CD4-positive, alpha-beta memory T cell (primary cell): Measurements from ENCODE around the gene PTPN11. TPM values are rescaled to one million over a fixed set of nuclear protein-coding genes. Genes with fewer than 3 reads are reported as not detected.

Source experiments
- CTCF ChIA-PET: fragments of 350-600 bp; sonication (Branson Sonifier 250); formaldehyde crosslinking; loops from one replicate; lab custom pipeline; 2021; ENCODE audit warnings: inconsistent platforms; ENCODE audit not compliant: partially characterized antibody; lab: Charles Lee
- POLR2A ChIA-PET: fragments of 350-600 bp; sonication (Branson Sonifier 250); formaldehyde crosslinking; loops from one replicate; lab custom pipeline; 2021; ENCODE audit not compliant: partially characterized antibody; lab: Charles Lee
- DNase-seq, 5 donors: peaks; one replicate each; pipeline versions ENCODE4 v3.0.0 to v3.0.0-alpha.2; 2020 to 2022; ENCODE audit warnings: mixed read lengths in 1 of 5
- H3K27ac ChIP-seq: one replicate; pipeline ENCODE4 v1.7.0; 2013; ENCODE audit warnings: low read depth, low read length
- H3K27me3 ChIP-seq: 2 replicates; pipeline ENCODE4 v1.7.0; 2013; ENCODE audit warnings: mild to moderate bottlenecking, low read length, moderate library complexity; ENCODE audit not compliant: insufficient read depth
- H3K36me3 ChIP-seq: 2 replicates; pipeline ENCODE4 v1.7.0; 2013; ENCODE audit warnings: mild to moderate bottlenecking, low read length, moderate library complexity; ENCODE audit not compliant: insufficient read depth
- H3K4me1 ChIP-seq: 2 replicates; pipeline ENCODE4 v1.7.0; 2013; ENCODE audit warnings: mild to moderate bottlenecking, low read length, moderate library complexity; ENCODE audit not compliant: insufficient read depth
- H3K4me3 ChIP-seq, 2 donors: one replicate each; pipeline ENCODE4 v1.7.0; 2013; ENCODE audit warnings: low read length in 2 of 2, mild to moderate bottlenecking in 1 of 2
- H3K9me3 ChIP-seq, 2 donors: one replicate each; pipeline ENCODE4 v1.7.0; 2013; ENCODE audit warnings: low read length in 2 of 2, control low read depth in 1 of 2; ENCODE audit not compliant: control insufficient read depth in 1 of 2
- H3K27ac Mint-ChIP-seq, 7 donors: one replicate each; pipeline ENCODE4 v1.8.0; 2020 to 2021; ENCODE audit warnings: mixed read lengths in 7 of 7, mild to moderate bottlenecking in 6 of 7, inconsistent platforms in 3 of 7, moderate library complexity in 3 of 7
- H3K27me3 Mint-ChIP-seq, 2 donors: one replicate each; pipeline ENCODE4 v1.8.0; 2020 to 2021; ENCODE audit warnings: mixed read lengths in 2 of 2
- H3K36me3 Mint-ChIP-seq, 2 donors: one replicate each; pipeline ENCODE4 v1.8.0; 2020 to 2021; ENCODE audit warnings: mixed read lengths in 2 of 2, inconsistent platforms in 1 of 2, mild to moderate bottlenecking in 1 of 2
- H3K4me1 Mint-ChIP-seq, 4 donors: one replicate each; pipeline ENCODE4 v1.8.0; 2020 to 2021; ENCODE audit warnings: mixed read lengths in 4 of 4, mild to moderate bottlenecking in 1 of 4
- H3K4me3 Mint-ChIP-seq, 8 donors: one replicate each; pipeline ENCODE4 v1.8.0; 2020 to 2021; ENCODE audit warnings: mixed read lengths in 8 of 8, mild to moderate bottlenecking in 7 of 8, moderate library complexity in 6 of 8, inconsistent platforms in 3 of 8
- H3K9me3 Mint-ChIP-seq, 8 donors: one replicate each; pipeline ENCODE4 v1.8.0; 2020 to 2021; ENCODE audit warnings: mixed read lengths in 8 of 8, mild to moderate bottlenecking in 5 of 8, inconsistent platforms in 3 of 8, moderate library complexity in 1 of 8
- intact Hi-C: fragments of 100-400 bp; cut with micrococcal nuclease; formaldehyde crosslinking; loops from one replicate; pipeline ENCODE4 v1.15.1; 2023
- polyA plus RNA-seq, 2 donors: library from polyadenylated mRNA; unstranded; fragments of 300-500 nt; fragmentation: Illumina TruSeq; gene quantifications; one replicate each; pipeline ENCODE4 v1.2.3, GENCODE V29; 2021
- total RNA-seq, 2 experiments: library from RNA; stranded (reverse); gene quantifications; one replicate each; pipeline ENCODE4 v1.2.3, GENCODE V29; 2021

Gene PTPN11
- total and polyA plus RNA-seq, 4 experiments from 2014 or later = 45.3 to 72.2 (median 52.4) TPM

- no peaks in the 10 kb centered on the region for H3K36me3 ChIP-seq
- CTCF ChIA-PET = interaction anchor here (0.6 to 0.9 kb wide), 2 partner anchors 10 to 59 kb away, joined by 3 read pairs; no protein-coding TSS in a partner anchor
- intact Hi-C loops = no loop called here
Observed at GRCh38 chr12:112463478-112463877, 44.7 kb downstream of the PTPN11 start.

GRCh38 chr12:112464605-112465004 is 45.9 kb downstream of the PTPN11 start:
- CTCF ChIA-PET = interaction anchor here (0.8 kb wide), 1 partner anchor 8 kb away, joined by 3 read pairs; no protein-coding TSS in a partner anchor
- no peak overlapping the region for H3K4me3 Mint-ChIP-seq
- H3K9me3 Mint-ChIP-seq = no peaks in the 10 kb centered on the region
- no peaks in the 10 kb centered on the region for H3K27me3 Mint-ChIP-seq
- no peak overlapping the region for H3K27ac ChIP-seq
- intact Hi-C loops = no loop called here
- H3K4me1 ChIP-seq = no peaks in the 10 kb centered on the region
- H3K27ac Mint-ChIP-seq = peak overlapping the region in 1 of 7 donors; percentile 73
- H3K36me3 Mint-ChIP-seq = peaks cover 34 to 42% of the 10 kb centered on the region in 2 donors
- no peak overlapping the region for H3K4me3 ChIP-seq
- DNase-seq = no peak
- H3K9me3 ChIP-seq = no peaks in the 10 kb centered on the region
- POLR2A ChIA-PET = no interaction called here
- no peaks in the 10 kb centered on the region for H3K27me3 ChIP-seq
- no peaks in the 10 kb centered on the region for H3K36me3 ChIP-seq
- H3K4me1 Mint-ChIP-seq = peaks cover 0 to 19% (median 7%) of the 10 kb centered on the region in 4 donors

More at GRCh38 chr12:112463478-112463877, 44.7 kb downstream of the PTPN11 start:
- Mint-ChIP-seq H3K4me1 (peaks cover 0 to 18% (median 8%) of the 10 kb centered on the region in 4 donors), H3K27ac (peak overlapping the region in 2 of 7 donors; percentile 22 to 42), H3K4me3 (no peak overlapping the region), H3K36me3 (peaks cover 40 to 42% of the 10 kb centered on the region in 2 donors), H3K9me3 (no peaks in the 10 kb centered on the region), H3K27me3 (no peaks in the 10 kb centered on the region)
- DNase-seq = no peak
- Histone ChIP-seq H3K9me3 (no peaks in the 10 kb centered on the region), H3K4me3 (no peak overlapping the region), H3K27me3 (no peaks in the 10 kb centered on the region), H3K27ac (no peak overlapping the region), H3K4me1 (no peaks in the 10 kb centered on the region)
- POLR2A ChIA-PET = interaction anchor here (0.9 kb wide), 1 partner anchor 15 kb away, joined by 3 read pairs; no protein-coding TSS in a partner anchor

- Histone ChIP-seq H3K4me1 (no peaks in the 10 kb centered on the region), H3K27ac (no peak overlapping the region), H3K4me3 (no peak overlapping the region), H3K27me3 (no peaks in the 10 kb centered on the region), H3K9me3 (no peaks in the 10 kb centered on the region), H3K36me3 (peaks cover 4% of the 10 kb centered on the region)
- H3K9me3 Mint-ChIP-seq = no peaks in the 10 kb centered on the region
- peak overlapping the region in 4 of 7 donors; percentile 13 to 61 (median 24) for H3K27ac Mint-ChIP-seq
- no peaks in the 10 kb centered on the region for H3K27me3 Mint-ChIP-seq
- ChIA-PET POLR2A (no interaction called here), CTCF (no interaction called here)
- intact Hi-C loops = no loop called here
- no peak overlapping the region for H3K4me3 Mint-ChIP-seq
- peaks cover 0 to 21% (median 6%) of the 10 kb centered on the region in 4 donors for H3K4me1 Mint-ChIP-seq
- H3K36me3 Mint-ChIP-seq = peaks cover 33 to 48% of the 10 kb centered on the region in 2 donors
- no peak for DNase-seq
Observed at GRCh38 chr12:112466011-112466422, 47.3 kb downstream of the PTPN11 start.

- Histone ChIP-seq H3K9me3 (no peaks in the 10 kb centered on the region), H3K27ac (no peak overlapping the region), H3K4me3 (no peak overlapping the region), H3K36me3 (peaks cover 4% of the 10 kb centered on the region), H3K4me1 (no peaks in the 10 kb centered on the region), H3K27me3 (no peaks in the 10 kb centered on the region)
- H3K36me3 Mint-ChIP-seq = peaks cover 33 to 48% of the 10 kb centered on the region in 2 donors
- peaks cover 0 to 21% (median 6%) of the 10 kb centered on the region in 4 donors for H3K4me1 Mint-ChIP-seq
- H3K9me3 Mint-ChIP-seq = no peaks in the 10 kb centered on the region
- intact Hi-C loops = no loop called here
- H3K4me3 Mint-ChIP-seq = no peak overlapping the region
- ChIA-PET POLR2A (no interaction called here), CTCF (no interaction called here)
- no peaks in the 10 kb centered on the region for H3K27me3 Mint-ChIP-seq
- peak overlapping the region in 3 of 7 donors; percentile 5 to 23 (median 19) for H3K27ac Mint-ChIP-seq
- DNase-seq = no peak
Observed at GRCh38 chr12:112466835-112467234, 48.1 kb downstream of the PTPN11 start.

GRCh38 chr12:112468046-112468445 is 49.3 kb downstream of the PTPN11 start:
- Histone ChIP-seq H3K27ac (no peak overlapping the region), H3K36me3 (peaks cover 8% of the 10 kb centered on the region), H3K4me3 (no peak overlapping the region), H3K27me3 (no peaks in the 10 kb centered on the region), H3K4me1 (no peaks in the 10 kb centered on the region), H3K9me3 (no peaks in the 10 kb centered on the region)
- ChIA-PET POLR2A (no interaction called here), CTCF (no interaction called here)
- no peak for DNase-seq
- intact Hi-C loops = no loop called here
- Mint-ChIP-seq H3K4me1 (peaks cover 0 to 21% (median 6%) of the 10 kb centered on the region in 4 donors), H3K9me3 (no peaks in the 10 kb centered on the region), H3K27ac (peak overlapping the region in 2 of 7 donors; percentile 19 to 26), H3K36me3 (peaks cover 40 to 56% of the 10 kb centered on the region in 2 donors), H3K4me3 (no peak overlapping the region), H3K27me3 (no peaks in the 10 kb centered on the region)

GRCh38 chr12:112473056-112473455 is 54.3 kb downstream of the PTPN11 start:
- Mint-ChIP-seq H3K9me3 (no peaks in the 10 kb centered on the region), H3K27me3 (no peaks in the 10 kb centered on the region), H3K36me3 (peaks cover 56 to 64% of the 10 kb centered on the region in 2 donors), H3K27ac (no peak overlapping the region), H3K4me1 (peaks cover 0 to 10% (median 2%) of the 10 kb centered on the region in 4 donors), H3K4me3 (no peak overlapping the region)
- H3K27me3 ChIP-seq = no peaks in the 10 kb centered on the region
- H3K9me3 ChIP-seq = no peaks in the 10 kb centered on the region
- no peak overlapping the region for H3K27ac ChIP-seq
- ChIA-PET POLR2A (no interaction called here), CTCF (interaction anchor here (1.0 to 1.1 kb wide), 2 partner anchors 9 to 10 kb away, joined by 3 read pairs; no protein-coding TSS in a partner anchor)
- H3K4me3 ChIP-seq = no peak overlapping the region
- DNase-seq = no peak
- intact Hi-C loops = no loop called here
- peaks cover 42% of the 10 kb centered on the region for H3K36me3 ChIP-seq
- H3K4me1 ChIP-seq = no peaks in the 10 kb centered on the region

- no peaks in the 10 kb centered on the region for H3K27me3 ChIP-seq
- no peak overlapping the region for H3K4me3 ChIP-seq
- CTCF ChIA-PET = no interaction called here
- H3K27ac ChIP-seq = no peak overlapping the region
- no peaks in the 10 kb centered on the region for H3K27me3 Mint-ChIP-seq
- no peak for DNase-seq
- no peak overlapping the region for H3K4me3 Mint-ChIP-seq
- H3K27ac Mint-ChIP-seq = no peak overlapping the region
- peaks cover 71% of the 10 kb centered on the region for H3K36me3 ChIP-seq
- peaks cover 0 to 4% (median 3%) of the 10 kb centered on the region in 4 donors for H3K4me1 Mint-ChIP-seq
- no peaks in the 10 kb centered on the region for H3K4me1 ChIP-seq
- H3K9me3 Mint-ChIP-seq = no peaks in the 10 kb centered on the region
- POLR2A ChIA-PET = no interaction called here
- no peaks in the 10 kb centered on the region for H3K9me3 ChIP-seq
- H3K36me3 Mint-ChIP-seq = peaks cover 88 to 90% of the 10 kb centered on the region in 2 donors
- intact Hi-C loops = no loop called here
Observed at GRCh38 chr12:112479413-112479812, 60.7 kb downstream of the PTPN11 start.
